Peyer's patch (tissue), 4 donors: ENCODE data around the gene SUGP1. TPM values are rescaled to one million over a fixed set of nuclear protein-coding genes. Genes with fewer than 3 reads are reported as not detected.

Experiments used
- DNase-seq, 3 donors: peaks; one replicate each; pipeline ENCODE4 v3.0.0-alpha.2; 2017 to 2019
- H3K27ac ChIP-seq, 4 donors: fragments of 200-600 bp; sonication (generic); one replicate each; pipeline ENCODE4 v1.5.1; 2016 to 2019
- H3K27me3 ChIP-seq, 2 donors: fragments of 200-600 bp; sonication (generic); one replicate each; pipeline ENCODE4 v1.5.1; 2019
- H3K36me3 ChIP-seq, 3 donors: fragments of 200-600 bp; sonication (generic); one replicate each; pipeline ENCODE4 v1.5.1; 2016 to 2019
- H3K4me1 ChIP-seq, 4 donors: fragments of 200-600 bp; sonication (generic); one replicate each; pipeline ENCODE4 v1.5.1; 2016 to 2019
- H3K4me3 ChIP-seq, 4 donors: fragments of 200-600 bp; sonication (generic); 1 replicate in 3 of 4; 2 replicates in 1 of 4; pipeline ENCODE4 v1.5.1; 2016 to 2019; ENCODE audit warnings: mild to moderate bottlenecking in 1 of 4
- H3K9me3 ChIP-seq, 4 donors: fragments of 200-600 bp; sonication (generic); one replicate each; pipeline ENCODE4 v1.5.1; 2016 to 2019; ENCODE audit warnings: mild to moderate bottlenecking in 1 of 4
- POLR2A ChIP-seq, 2 donors: fragments of 450-650 bp; IDR thresholded peaks; one replicate each; pipeline ENCODE4 v1.5.1; 2017; ENCODE audit warnings: antibody characterized with exemption in 2 of 2, mild to moderate bottlenecking in 2 of 2, moderate library complexity in 2 of 2
- total RNA-seq, 4 donors: library from RNA; depleted of rRNA; stranded (reverse); fragments of >200 nt; gene quantifications; one replicate each; pipeline ENCODE4 v1.1.0, GENCODE V29; 2016
- TF ChIP-seq, protein P1 (sequence below), 6 experiments: fragments of 450-650 bp in 4 of 6; fragments of 200-600 bp in 2 of 6; sonication (generic) in 1 of 6; IDR thresholded peaks; one replicate each; pipeline ENCODE4 v1.5.1; 2017 to 2019; ENCODE audit warnings: antibody characterized with exemption in 6 of 6, mild to moderate bottlenecking in 3 of 6, moderate library complexity in 1 of 6

SUGP1 gene
- total RNA-seq, 4 donors from 2014 or later, result 49.5 to 58.6 (median 55.2) TPM

DNA sequence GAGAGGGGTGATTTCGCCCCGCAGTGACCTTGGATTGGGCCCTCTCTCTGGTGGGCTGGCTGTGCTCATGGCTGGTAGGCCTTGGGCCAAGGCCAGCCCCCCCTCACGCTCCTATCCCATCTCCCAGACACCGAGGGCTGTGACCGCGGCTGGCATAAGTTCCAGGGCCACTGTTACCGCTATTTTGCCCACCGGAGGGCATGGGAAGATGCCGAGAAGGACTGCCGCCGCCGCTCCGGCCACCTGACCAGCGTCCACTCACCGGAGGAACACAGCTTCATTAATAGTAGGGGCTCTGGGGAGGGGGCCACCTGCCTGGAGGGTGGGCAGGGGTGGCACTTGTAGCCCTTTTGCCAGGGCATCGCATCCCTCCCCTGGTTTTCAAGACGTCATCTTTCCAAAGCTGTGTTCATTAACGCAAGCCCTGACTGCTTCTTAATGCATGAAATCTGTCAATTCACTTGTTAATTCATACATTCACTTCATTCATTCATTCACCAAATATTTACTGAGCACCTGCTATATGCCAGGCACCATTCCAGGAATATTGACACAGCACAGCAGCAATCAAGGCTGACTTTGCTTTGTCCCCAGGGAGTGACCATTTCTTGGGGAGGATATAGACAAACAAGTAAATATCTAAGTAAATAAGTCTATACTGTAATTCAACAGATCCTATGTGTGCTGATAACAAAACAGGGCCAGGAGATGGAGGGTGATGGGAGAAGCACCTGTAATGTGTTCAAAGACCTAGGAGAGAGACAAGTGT lies 82.0 kb downstream of the SUGP1 start:
- H3K36me3 ChIP-seq, result no peaks in the 10 kb centered on the region
- H3K27me3 ChIP-seq, result no peaks in the 10 kb centered on the region
- DNase-seq, result no peak
- no peak overlapping the region for H3K4me3 ChIP-seq
- H3K9me3 ChIP-seq, result peaks cover 0 to 21% (median 7%) of the 10 kb centered on the region in 4 donors
- no peak for TF ChIP-seq POLR2A (IDR thresholded peaks at IDR 0.05)
- TF ChIP-seq, protein P1, sequence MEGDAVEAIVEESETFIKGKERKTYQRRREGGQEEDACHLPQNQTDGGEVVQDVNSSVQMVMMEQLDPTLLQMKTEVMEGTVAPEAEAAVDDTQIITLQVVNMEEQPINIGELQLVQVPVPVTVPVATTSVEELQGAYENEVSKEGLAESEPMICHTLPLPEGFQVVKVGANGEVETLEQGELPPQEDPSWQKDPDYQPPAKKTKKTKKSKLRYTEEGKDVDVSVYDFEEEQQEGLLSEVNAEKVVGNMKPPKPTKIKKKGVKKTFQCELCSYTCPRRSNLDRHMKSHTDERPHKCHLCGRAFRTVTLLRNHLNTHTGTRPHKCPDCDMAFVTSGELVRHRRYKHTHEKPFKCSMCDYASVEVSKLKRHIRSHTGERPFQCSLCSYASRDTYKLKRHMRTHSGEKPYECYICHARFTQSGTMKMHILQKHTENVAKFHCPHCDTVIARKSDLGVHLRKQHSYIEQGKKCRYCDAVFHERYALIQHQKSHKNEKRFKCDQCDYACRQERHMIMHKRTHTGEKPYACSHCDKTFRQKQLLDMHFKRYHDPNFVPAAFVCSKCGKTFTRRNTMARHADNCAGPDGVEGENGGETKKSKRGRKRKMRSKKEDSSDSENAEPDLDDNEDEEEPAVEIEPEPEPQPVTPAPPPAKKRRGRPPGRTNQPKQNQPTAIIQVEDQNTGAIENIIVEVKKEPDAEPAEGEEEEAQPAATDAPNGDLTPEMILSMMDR (IDR thresholded peaks at IDR 0.05), result no peak
- no peaks in the 10 kb centered on the region for H3K4me1 ChIP-seq
- H3K27ac ChIP-seq, result no peak overlapping the region

DNA sequence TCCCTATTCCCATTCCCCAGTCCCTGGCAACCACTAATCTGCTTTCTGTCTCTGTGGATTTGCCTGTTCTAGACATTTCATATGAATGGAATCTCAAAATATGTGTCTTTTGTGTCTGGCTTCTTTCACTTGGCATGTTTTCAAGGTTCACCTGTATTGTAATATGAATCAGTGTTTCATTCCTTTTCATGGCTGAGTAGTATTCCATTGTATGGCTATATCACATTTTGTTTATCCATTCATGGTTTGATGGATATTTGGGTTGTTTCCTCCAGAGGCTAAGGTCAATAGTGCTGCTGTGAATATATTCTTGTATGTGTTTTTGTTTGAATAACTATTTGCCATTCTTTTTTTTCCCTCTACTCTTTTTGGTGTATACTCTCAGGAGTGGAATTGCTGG lies 84.1 kb downstream of the SUGP1 start:
- Histone ChIP-seq H3K36me3 (no peaks in the 10 kb centered on the region), H3K27me3 (no peaks in the 10 kb centered on the region), H3K27ac (no peak overlapping the region), H3K9me3 (peaks cover 0 to 21% (median 7%) of the 10 kb centered on the region in 4 donors), H3K4me3 (no peak overlapping the region), H3K4me1 (no peaks in the 10 kb centered on the region)
- DNase-seq, result no peak
- TF ChIP-seq, protein P1 (IDR thresholded peaks at IDR 0.05), result no peak
- TF ChIP-seq POLR2A (IDR thresholded peaks at IDR 0.05), result no peak

GRCh38 chr19:19234220-19234816 lies 86.0 kb downstream of the SUGP1 start:
- Histone ChIP-seq H3K36me3 (no peaks in the 10 kb centered on the region), H3K27ac (no peak overlapping the region), H3K9me3 (peaks cover 0 to 21% (median 7%) of the 10 kb centered on the region in 4 donors), H3K4me1 (no peaks in the 10 kb centered on the region), H3K27me3 (no peaks in the 10 kb centered on the region), H3K4me3 (no peak overlapping the region)
- DNase-seq, result no peak
- TF ChIP-seq, protein P1 (IDR thresholded peaks at IDR 0.05), result no peak
- TF ChIP-seq POLR2A (IDR thresholded peaks at IDR 0.05), result no peak

- no peaks in the 10 kb centered on the region for H3K36me3 ChIP-seq
- H3K27me3 ChIP-seq, result no peaks in the 10 kb centered on the region
- H3K9me3 ChIP-seq, result peaks cover 0 to 21% (median 7%) of the 10 kb centered on the region in 4 donors
- no peaks in the 10 kb centered on the region for H3K4me1 ChIP-seq
- no peak overlapping the region for H3K27ac ChIP-seq
- H3K4me3 ChIP-seq, result no peak overlapping the region
- no peak for DNase-seq
- TF ChIP-seq POLR2A (IDR thresholded peaks at IDR 0.05), result no peak
- TF ChIP-seq, protein P1 (IDR thresholded peaks at IDR 0.05), result no peak
Measured at GRCh38 chr19:19232261-19232721, 88.0 kb downstream of the SUGP1 start.

GRCh38 chr19:19230999-19231398 lies 89.3 kb downstream of the SUGP1 start:
- Histone ChIP-seq H3K27me3 (no peaks in the 10 kb centered on the region), H3K4me1 (no peaks in the 10 kb centered on the region), H3K36me3 (no peaks in the 10 kb centered on the region), H3K27ac (no peak overlapping the region), H3K4me3 (no peak overlapping the region), H3K9me3 (peaks cover 0 to 21% (median 7%) of the 10 kb centered on the region in 4 donors)
- TF ChIP-seq POLR2A (IDR thresholded peaks at IDR 0.05), result no peak
- TF ChIP-seq, protein P1 (IDR thresholded peaks at IDR 0.05), result no peak
- no peak for DNase-seq
